Sigmoid colon (tissue), 4 donors: ENCODE measurements around the gene SPATA20.

ENCODE experiments used
- CTCF ChIP-seq, 4 experiments: fragments of 450-650 bp in 3 of 4; fragments of 200-600 bp in 1 of 4; IDR thresholded peaks; one replicate each; pipeline ENCODE4 v1.5.1; 2016 to 2019; ENCODE audit warnings: antibody characterized with exemption in 4 of 4, mild to moderate bottlenecking in 3 of 4, moderate library complexity in 2 of 4
- POLR2A ChIP-seq, 2 donors: fragments of 450-650 bp; IDR thresholded peaks; one replicate each; pipeline ENCODE4 v1.6.1; 2016; ENCODE audit warnings: antibody characterized with exemption in 2 of 2, mild to moderate bottlenecking in 2 of 2, moderate library complexity in 2 of 2
- POLR2AphosphoS5 ChIP-seq, 4 donors: sonication (generic); formaldehyde crosslinking; IDR thresholded peaks; one replicate each; pipeline ENCODE4 v1.6.1; 2017; ENCODE audit warnings: antibody characterized with exemption in 4 of 4

DNA sequence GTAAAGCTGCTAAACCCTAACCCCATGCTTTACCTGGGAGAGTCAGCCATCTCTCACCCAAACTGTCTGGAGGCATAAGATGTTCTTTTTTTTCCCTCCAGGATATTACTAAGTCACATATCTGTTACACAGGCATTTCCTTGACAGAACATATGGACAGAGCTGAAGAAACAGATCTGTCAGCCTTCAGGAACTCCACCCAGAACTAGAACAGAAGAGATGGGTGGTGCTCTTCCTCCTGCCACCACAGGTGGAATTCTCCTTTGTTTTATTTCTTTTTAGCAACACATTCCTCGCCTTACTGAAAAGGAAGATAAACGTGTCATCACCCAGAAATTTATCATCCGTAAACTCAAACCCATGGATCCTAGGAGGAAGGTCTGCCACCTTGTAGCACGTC, 30.0 kb upstream of the SPATA20 start:
- TF ChIP-seq POLR2A (IDR thresholded peaks at IDR 0.05) (no peak), POLR2AphosphoS5 (IDR thresholded peaks at IDR 0.05) (no peak), CTCF (IDR thresholded peaks at IDR 0.05) (no peak)
